SK-N-SH treated with all-trans-retinoic acid at 6 μM for 48 hours (cell line): Measurements from ENCODE around the gene LXN.

Source experiments
- ATAC-seq: fragments of 200-7000 bp; cut with Tn5 transposase; 3 replicates; pipeline ENCODE4 v1.9.1; 2020; ENCODE audit warnings: mild to moderate bottlenecking, moderate library complexity
- ARNTL ChIP-seq: fragments of 450-650 bp; formaldehyde crosslinking; IDR thresholded peaks from 2 replicates; pipeline ENCODE4 v1.5.0; 2020; ENCODE audit warnings: low read depth, mild to moderate bottlenecking, moderate library complexity, borderline replicate concordance
- BACH2 ChIP-seq: fragments of 250-450 bp; sonication (Bioruptor Pico); IDR thresholded peaks from 2 replicates; pipeline ENCODE4 v1.9.0; 2021; ENCODE audit warnings: mild to moderate bottlenecking, borderline replicate concordance
- CSDC2 ChIP-seq: fragments of 250-450 bp; sonication (Bioruptor Pico); IDR thresholded peaks from 2 replicates; pipeline ENCODE4 v1.5.0; 2020; ENCODE audit warnings: mild to moderate bottlenecking, moderate library complexity
- ESRRG ChIP-seq: fragments of 250-450 bp; sonication (Bioruptor Pico); IDR thresholded peaks from 2 replicates; pipeline ENCODE4 v1.6.1; 2021; ENCODE audit warnings: mild to moderate bottlenecking
- GLIS3 ChIP-seq: fragments of 250-450 bp; sonication (Bioruptor Pico); IDR thresholded peaks from 2 replicates; pipeline ENCODE4 v1.5.0; 2020; ENCODE audit warnings: mild to moderate bottlenecking, moderate library complexity
- ISL1 ChIP-seq: fragments of 250-450 bp; sonication (Bioruptor Pico); IDR thresholded peaks from 2 replicates; pipeline ENCODE4 v2.1.2; 2022; ENCODE audit warnings: mild to moderate bottlenecking, moderate library complexity
- OSR1 ChIP-seq: fragments of 250-450 bp; sonication (Bioruptor Pico); IDR thresholded peaks from 2 replicates; pipeline ENCODE4 v1.8.0; 2022; ENCODE audit warnings: moderate library complexity, mild to moderate bottlenecking, inconsistent platforms
- PPARA ChIP-seq: fragments of 250-450 bp; sonication (Bioruptor Pico); IDR thresholded peaks from 2 replicates; pipeline ENCODE4 v1.5.0; 2020; ENCODE audit warnings: mild to moderate bottlenecking, borderline replicate concordance
- RARB ChIP-seq: fragments of 250-450 bp; sonication (Bioruptor Pico); IDR thresholded peaks from 2 replicates; pipeline ENCODE4 v1.8.0; 2021; ENCODE audit warnings: mild to moderate bottlenecking, moderate library complexity
- SNAI2 ChIP-seq: fragments of 250-450 bp; sonication (Bioruptor Pico); IDR thresholded peaks from 2 replicates; pipeline ENCODE4 v1.5.0; 2020; ENCODE audit warnings: mild to moderate bottlenecking, moderate library complexity
- TCF4 ChIP-seq: fragments of 250-450 bp; sonication (Bioruptor Pico); IDR thresholded peaks from 2 replicates; pipeline ENCODE4 v1.8.0; 2021; ENCODE audit warnings: mild to moderate bottlenecking, moderate library complexity, borderline replicate concordance
- TOX ChIP-seq: fragments of 250-450 bp; sonication (Bioruptor Pico); IDR thresholded peaks from 2 replicates; pipeline ENCODE4 v1.8.0; 2021; ENCODE audit warnings: mild to moderate bottlenecking, moderate library complexity, borderline replicate concordance
- ZC3H10 ChIP-seq: fragments of 250-450 bp; sonication (Bioruptor Pico); IDR thresholded peaks from 2 replicates; pipeline ENCODE4 v1.5.1; 2021; ENCODE audit warnings: mild to moderate bottlenecking, moderate library complexity
- ZFP3 ChIP-seq: fragments of 250-450 bp; sonication (Bioruptor Pico); IDR thresholded peaks from 2 replicates; pipeline ENCODE4 v1.5.0; 2020; ENCODE audit warnings: mild to moderate bottlenecking, moderate library complexity
- ZFP30 ChIP-seq: fragments of 450-650 bp; formaldehyde crosslinking; IDR thresholded peaks from 2 replicates; pipeline ENCODE4 v1.5.0; 2022; ENCODE audit warnings: mild to moderate bottlenecking, moderate library complexity
- ZNF565 ChIP-seq: fragments of 450-650 bp; formaldehyde crosslinking; conservative IDR thresholded peaks from 2 replicates; pipeline ENCODE4 v1.5.0; 2020; ENCODE audit warnings: low read depth, mild to moderate bottlenecking, moderate library complexity
- ZNF70 ChIP-seq: fragments of 450-650 bp; formaldehyde crosslinking; IDR thresholded peaks from 2 replicates; pipeline ENCODE4 v1.5.0; 2020; ENCODE audit warnings: mild to moderate bottlenecking, moderate library complexity
- ZNF8 ChIP-seq: fragments of 450-650 bp; formaldehyde crosslinking; IDR thresholded peaks from 2 replicates; pipeline ENCODE4 v1.5.0; 2020; ENCODE audit warnings: mild to moderate bottlenecking, moderate library complexity
- TF ChIP-seq, protein P1 (sequence below): fragments of 250-450 bp; sonication (Bioruptor Pico); IDR thresholded peaks from 2 replicates; pipeline ENCODE4 v1.8.0; 2021; ENCODE audit warnings: low read depth, mild to moderate bottlenecking, moderate library complexity, borderline replicate concordance
- TF ChIP-seq, protein P2 (sequence below): fragments of 250-450 bp; sonication (Bioruptor Pico); IDR thresholded peaks from 2 replicates; pipeline ENCODE4 v1.8.0; 2020; ENCODE audit warnings: mild to moderate bottlenecking, moderate library complexity, borderline replicate concordance
- TF ChIP-seq, protein P3 (sequence below): fragments of 250-450 bp; sonication (Bioruptor Pico); IDR thresholded peaks from 2 replicates; pipeline ENCODE4 v1.5.0; 2020; ENCODE audit warnings: mild to moderate bottlenecking, moderate library complexity
- TF ChIP-seq, protein P4 (sequence below): fragments of 250-450 bp; sonication (Bioruptor Pico); IDR thresholded peaks from 2 replicates; pipeline ENCODE4 v1.5.1; 2021; ENCODE audit warnings: mild to moderate bottlenecking, moderate library complexity

Gene LXN

DNA sequence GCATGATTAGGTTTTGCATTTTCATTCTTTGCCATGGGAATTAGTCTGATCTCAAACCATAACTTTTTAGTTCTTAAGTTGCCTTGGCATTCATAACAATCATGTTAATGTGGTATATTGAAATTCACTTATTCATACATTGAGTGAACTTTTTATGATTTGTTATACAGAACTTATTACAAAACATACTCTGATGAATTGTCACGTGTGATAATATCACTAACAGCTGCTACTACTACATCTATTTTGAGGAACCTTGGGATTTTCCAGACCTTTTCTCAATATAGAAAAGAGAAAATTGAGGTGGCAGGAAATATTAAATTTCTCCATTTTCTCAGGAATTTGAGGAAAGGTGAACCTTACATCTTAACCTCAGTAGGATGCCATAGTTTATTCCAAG lies 9.2 kb downstream of the LXN start:
- no peak for ATAC-seq

DNA sequence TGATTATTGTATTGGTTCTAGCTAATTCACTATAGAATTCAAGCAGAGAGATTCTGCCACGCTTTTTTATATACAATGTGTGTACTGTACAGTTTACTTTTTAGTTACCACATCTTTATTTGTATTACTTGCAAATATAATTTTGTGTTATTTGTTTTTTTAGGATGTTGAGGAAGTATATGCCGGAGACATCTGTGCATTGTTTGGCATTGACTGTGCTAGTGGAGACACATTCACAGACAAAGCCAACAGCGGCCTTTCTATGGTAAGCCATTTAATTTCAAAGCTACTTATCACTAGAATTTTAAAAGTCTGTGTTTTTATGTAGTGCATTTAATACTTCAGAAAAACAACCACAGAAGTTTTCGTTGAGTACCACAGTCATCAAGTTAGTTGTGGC lies 11.7 kb downstream of the LXN start:
- ATAC-seq = no peak
- TF ChIP-seq ZNF70 (no peak), CSDC2 (CRISPR knock-in tag) (no peak), ZFP30 (CRISPR knock-in tag) (no peak), BACH2 (CRISPR knock-in tag) (no peak), PPARA (no peak), ZNF8 (CRISPR knock-in tag) (no peak), ARNTL (CRISPR knock-in tag) (no peak), TOX (CRISPR knock-in tag) (no peak), ZNF565 (CRISPR knock-in tag) (no peak), TCF4 (CRISPR knock-in tag) (no peak), GLIS3 (no peak), ESRRG (CRISPR knock-in tag) (no peak), SNAI2 (CRISPR knock-in tag) (no peak), ZC3H10 (CRISPR knock-in tag) (no peak)
- TF ChIP-seq, protein P1, sequence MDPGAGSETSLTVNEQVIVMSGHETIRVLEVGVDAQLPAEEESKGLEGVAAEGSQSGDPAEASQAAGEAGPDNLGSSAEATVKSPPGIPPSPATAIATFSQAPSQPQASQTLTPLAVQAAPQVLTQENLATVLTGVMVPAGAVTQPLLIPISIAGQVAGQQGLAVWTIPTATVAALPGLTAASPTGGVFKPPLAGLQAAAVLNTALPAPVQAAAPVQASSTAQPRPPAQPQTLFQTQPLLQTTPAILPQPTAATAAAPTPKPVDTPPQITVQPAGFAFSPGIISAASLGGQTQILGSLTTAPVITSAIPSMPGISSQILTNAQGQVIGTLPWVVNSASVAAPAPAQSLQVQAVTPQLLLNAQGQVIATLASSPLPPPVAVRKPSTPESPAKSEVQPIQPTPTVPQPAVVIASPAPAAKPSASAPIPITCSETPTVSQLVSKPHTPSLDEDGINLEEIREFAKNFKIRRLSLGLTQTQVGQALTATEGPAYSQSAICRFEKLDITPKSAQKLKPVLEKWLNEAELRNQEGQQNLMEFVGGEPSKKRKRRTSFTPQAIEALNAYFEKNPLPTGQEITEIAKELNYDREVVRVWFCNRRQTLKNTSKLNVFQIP = no peak
- TF ChIP-seq, protein P2, sequence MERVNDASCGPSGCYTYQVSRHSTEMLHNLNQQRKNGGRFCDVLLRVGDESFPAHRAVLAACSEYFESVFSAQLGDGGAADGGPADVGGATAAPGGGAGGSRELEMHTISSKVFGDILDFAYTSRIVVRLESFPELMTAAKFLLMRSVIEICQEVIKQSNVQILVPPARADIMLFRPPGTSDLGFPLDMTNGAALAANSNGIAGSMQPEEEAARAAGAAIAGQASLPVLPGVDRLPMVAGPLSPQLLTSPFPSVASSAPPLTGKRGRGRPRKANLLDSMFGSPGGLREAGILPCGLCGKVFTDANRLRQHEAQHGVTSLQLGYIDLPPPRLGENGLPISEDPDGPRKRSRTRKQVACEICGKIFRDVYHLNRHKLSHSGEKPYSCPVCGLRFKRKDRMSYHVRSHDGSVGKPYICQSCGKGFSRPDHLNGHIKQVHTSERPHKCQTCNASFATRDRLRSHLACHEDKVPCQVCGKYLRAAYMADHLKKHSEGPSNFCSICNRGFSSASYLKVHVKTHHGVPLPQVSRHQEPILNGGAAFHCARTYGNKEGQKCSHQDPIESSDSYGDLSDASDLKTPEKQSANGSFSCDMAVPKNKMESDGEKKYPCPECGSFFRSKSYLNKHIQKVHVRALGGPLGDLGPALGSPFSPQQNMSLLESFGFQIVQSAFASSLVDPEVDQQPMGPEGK (CRISPR knock-in tag) = no peak
- TF ChIP-seq, all 23 proteins: peak for 0

More for the DNA sequence above, 9.2 kb downstream of the LXN start:
- TF ChIP-seq, protein P3, sequence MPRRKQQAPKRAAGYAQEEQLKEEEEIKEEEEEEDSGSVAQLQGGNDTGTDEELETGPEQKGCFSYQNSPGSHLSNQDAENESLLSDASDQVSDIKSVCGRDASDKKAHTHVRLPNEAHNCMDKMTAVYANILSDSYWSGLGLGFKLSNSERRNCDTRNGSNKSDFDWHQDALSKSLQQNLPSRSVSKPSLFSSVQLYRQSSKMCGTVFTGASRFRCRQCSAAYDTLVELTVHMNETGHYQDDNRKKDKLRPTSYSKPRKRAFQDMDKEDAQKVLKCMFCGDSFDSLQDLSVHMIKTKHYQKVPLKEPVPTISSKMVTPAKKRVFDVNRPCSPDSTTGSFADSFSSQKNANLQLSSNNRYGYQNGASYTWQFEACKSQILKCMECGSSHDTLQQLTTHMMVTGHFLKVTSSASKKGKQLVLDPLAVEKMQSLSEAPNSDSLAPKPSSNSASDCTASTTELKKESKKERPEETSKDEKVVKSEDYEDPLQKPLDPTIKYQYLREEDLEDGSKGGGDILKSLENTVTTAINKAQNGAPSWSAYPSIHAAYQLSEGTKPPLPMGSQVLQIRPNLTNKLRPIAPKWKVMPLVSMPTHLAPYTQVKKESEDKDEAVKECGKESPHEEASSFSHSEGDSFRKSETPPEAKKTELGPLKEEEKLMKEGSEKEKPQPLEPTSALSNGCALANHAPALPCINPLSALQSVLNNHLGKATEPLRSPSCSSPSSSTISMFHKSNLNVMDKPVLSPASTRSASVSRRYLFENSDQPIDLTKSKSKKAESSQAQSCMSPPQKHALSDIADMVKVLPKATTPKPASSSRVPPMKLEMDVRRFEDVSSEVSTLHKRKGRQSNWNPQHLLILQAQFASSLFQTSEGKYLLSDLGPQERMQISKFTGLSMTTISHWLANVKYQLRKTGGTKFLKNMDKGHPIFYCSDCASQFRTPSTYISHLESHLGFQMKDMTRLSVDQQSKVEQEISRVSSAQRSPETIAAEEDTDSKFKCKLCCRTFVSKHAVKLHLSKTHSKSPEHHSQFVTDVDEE (CRISPR knock-in tag) = no peak
- no peak for TF ChIP-seq PPARA
- no peak for TF ChIP-seq ARNTL (CRISPR knock-in tag)
- TF ChIP-seq BACH2 (CRISPR knock-in tag) = no peak
- TF ChIP-seq GLIS3 = no peak
- TF ChIP-seq ZNF565 (CRISPR knock-in tag) = no peak
- TF ChIP-seq ZNF8 (CRISPR knock-in tag) = no peak
- no peak for TF ChIP-seq ESRRG (CRISPR knock-in tag)
- TF ChIP-seq RARB (CRISPR knock-in tag) = no peak
- no peak for TF ChIP-seq OSR1 (CRISPR knock-in tag)
- TF ChIP-seq, protein P1 = no peak
- TF ChIP-seq ZFP30 (CRISPR knock-in tag) = no peak
- TF ChIP-seq ZFP3 (CRISPR knock-in tag) = no peak
- TF ChIP-seq TCF4 (CRISPR knock-in tag) = no peak
- no peak for TF ChIP-seq SNAI2 (CRISPR knock-in tag)

DNA sequence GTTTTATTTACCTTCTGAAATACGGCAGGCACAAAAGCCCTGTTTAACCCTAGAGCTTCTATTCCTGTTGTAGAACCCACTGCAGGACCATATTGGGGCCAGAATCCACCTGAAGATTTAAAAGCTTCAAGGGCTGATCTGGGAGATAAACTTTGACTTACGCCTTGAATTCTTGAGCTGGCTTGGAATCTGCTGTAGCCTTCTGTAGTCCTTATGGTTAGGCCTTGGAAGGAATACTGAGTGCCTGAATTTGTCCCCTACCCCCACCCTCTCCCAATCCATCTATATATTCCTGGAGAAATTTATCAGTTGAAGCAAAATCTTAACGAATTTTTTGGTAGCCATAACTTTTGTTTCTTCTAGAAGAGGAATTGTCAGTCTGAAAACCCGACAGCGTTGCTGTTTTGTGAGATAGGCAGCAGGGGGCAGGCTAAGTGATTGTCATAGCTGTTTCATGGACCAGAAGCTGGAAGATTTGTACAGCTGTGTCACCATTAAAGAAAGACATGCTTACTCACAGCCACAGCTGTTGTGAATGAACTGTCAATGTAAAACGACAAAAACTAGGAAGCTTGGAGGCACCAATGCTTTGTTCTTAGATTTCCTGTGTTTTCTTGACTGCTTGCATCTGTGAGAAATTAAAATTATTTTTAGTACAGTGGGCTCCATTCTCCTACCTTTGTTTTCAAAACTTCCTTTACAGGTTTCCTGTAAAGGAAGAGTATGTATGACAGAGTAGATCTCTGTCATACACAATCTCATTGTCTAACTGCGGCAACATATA lies 12.8 kb downstream of the LXN start:
- ATAC-seq = peak; percentile 85
- TF ChIP-seq BACH2 (CRISPR knock-in tag) (no peak), ZC3H10 (CRISPR knock-in tag) (no peak), ZFP3 (CRISPR knock-in tag) (no peak), ESRRG (CRISPR knock-in tag) (no peak), OSR1 (CRISPR knock-in tag) (no peak), ZNF70 (no peak), ZFP30 (CRISPR knock-in tag) (no peak), ARNTL (CRISPR knock-in tag) (no peak), ISL1 (CRISPR knock-in tag) (no peak), GLIS3 (no peak), CSDC2 (CRISPR knock-in tag) (no peak), ZNF8 (CRISPR knock-in tag) (no peak), SNAI2 (CRISPR knock-in tag) (no peak)
- TF ChIP-seq, protein P2 (CRISPR knock-in tag) = no peak
- TF ChIP-seq, protein P1 = no peak
- TF ChIP-seq, protein P4, sequence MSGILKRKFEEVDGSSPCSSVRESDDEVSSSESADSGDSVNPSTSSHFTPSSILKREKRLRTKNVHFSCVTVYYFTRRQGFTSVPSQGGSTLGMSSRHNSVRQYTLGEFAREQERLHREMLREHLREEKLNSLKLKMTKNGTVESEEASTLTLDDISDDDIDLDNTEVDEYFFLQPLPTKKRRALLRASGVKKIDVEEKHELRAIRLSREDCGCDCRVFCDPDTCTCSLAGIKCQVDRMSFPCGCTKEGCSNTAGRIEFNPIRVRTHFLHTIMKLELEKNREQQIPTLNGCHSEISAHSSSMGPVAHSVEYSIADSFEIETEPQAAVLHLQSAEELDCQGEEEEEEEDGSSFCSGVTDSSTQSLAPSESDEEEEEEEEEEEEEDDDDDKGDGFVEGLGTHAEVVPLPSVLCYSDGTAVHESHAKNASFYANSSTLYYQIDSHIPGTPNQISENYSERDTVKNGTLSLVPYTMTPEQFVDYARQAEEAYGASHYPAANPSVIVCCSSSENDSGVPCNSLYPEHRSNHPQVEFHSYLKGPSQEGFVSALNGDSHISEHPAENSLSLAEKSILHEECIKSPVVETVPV = no peak
